Motor neuron (in vitro differentiated cells): ENCODE data around the gene NPY. TPM values are rescaled to one million over a fixed set of nuclear protein-coding genes. Genes with fewer than 3 reads are reported as not detected.

Source experiments
- ATAC-seq, 8 experiments: fragments of 200-7000 bp; cut with Tn5 transposase; replicated peaks in 6 of 8; 2 replicates each; pipeline ENCODE4 v1.8.0; 2021; ENCODE audit warnings: mild to moderate bottlenecking in 8 of 8, moderate library complexity in 8 of 8
- H3K27ac ChIP-seq, 2 donors: fragments of 250-450 bp; sonication (Bioruptor Pico); 2 replicates each; pipeline ENCODE4 v1.9.0; 2021; ENCODE audit warnings: antibody characterized with exemption in 2 of 2, mild to moderate bottlenecking in 2 of 2, moderate library complexity in 1 of 2
- H3K4me1 ChIP-seq, 2 donors: fragments of 250-450 bp; sonication (Bioruptor Pico); replicated peaks in 1 of 2; 2 replicates each; pipeline ENCODE4 v1.6.1; 2021; ENCODE audit warnings: antibody characterized with exemption in 2 of 2, mild to moderate bottlenecking in 2 of 2, moderate library complexity in 1 of 2
- H3K4me3 ChIP-seq, 5 donors: fragments of 250-450 bp; sonication (Bioruptor Pico); 2 replicates each; pipeline ENCODE4 v1.9.0; 2021; ENCODE audit warnings: antibody characterized with exemption in 5 of 5, mild to moderate bottlenecking in 5 of 5, moderate library complexity in 4 of 5
- whole genome bisulfite sequencing, 10 experiments: fragments of 450-650 bp; shearing (Covaris generic); methylation state at CpG; one replicate each; pipeline ENCODE4 v1.0.0; 2022; 5-methylcytosine and 5-hydroxymethylcytosine counted together
- in situ Hi-C, 9 experiments: fragments of 400-800 bp; cut with MboI; loops; one replicate each; pipeline ENCODE4 v1.15.0; 2021; ENCODE audit warnings: low sequenced_read_pairs in 9 of 9, low pct_unique_long_range_greater_than_20kb in 2 of 9; ENCODE audit not compliant: unreplicated experiment in 9 of 9
- total RNA-seq, 8 experiments: library from RNA; unstranded; fragments of 300-600 nt; gene quantifications; 2 replicates each; pipeline versions ENCODE4 v1.2.3 to v1.2.4, GENCODE V29; 2022

Gene NPY
- total RNA-seq, 8 experiments from 2014 or later = 0.54 to 5.4 (median 0.90) TPM; not detected in 5

DNA sequence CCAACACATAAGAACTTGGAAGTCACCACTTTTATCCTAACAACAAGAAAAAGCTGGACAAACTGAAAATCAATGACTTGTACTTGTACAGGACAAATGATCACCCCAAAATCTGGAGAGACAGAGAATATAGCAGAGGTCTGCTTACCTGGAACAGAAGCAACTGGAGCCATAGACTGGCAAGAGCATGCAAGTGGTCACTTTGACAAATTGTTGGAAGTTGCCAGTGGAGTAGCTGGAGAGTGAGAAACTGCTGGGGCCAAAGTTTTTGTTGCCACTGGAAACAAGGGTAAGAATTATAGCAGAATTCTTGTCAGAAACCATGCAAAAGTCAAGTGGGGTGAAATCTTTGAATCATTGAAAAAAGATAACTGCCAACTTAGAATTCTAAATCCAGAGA is 35.2 kb downstream of the NPY start:
- in situ Hi-C loops = loop anchor here in 1 of 9 experiments (25.0 kb wide), 1 partner anchor 343 kb away; no protein-coding TSS in a partner anchor
- H3K4me3 ChIP-seq = no peak overlapping the region

GRCh38 chr7:24323961-24324480 is 40.0 kb downstream of the NPY start:
- Histone ChIP-seq H3K4me1 (peaks cover 0 to 4% of the 10 kb centered on the region in 2 donors), H3K4me3 (no peak overlapping the region), H3K27ac (no peak overlapping the region)
- in situ Hi-C loops = loop anchor here in 1 of 9 experiments (25.0 kb wide), 1 partner anchor 338 kb away; no protein-coding TSS in a partner anchor
- ATAC-seq = no peak
- WGBS, 10 experiments = 0 to 94% (median 76%) methylated on average over 1 to 3 of the region's 3 CpGs

More for the DNA sequence above, 35.2 kb downstream of the NPY start:
- Histone ChIP-seq H3K27ac (no peak overlapping the region), H3K4me1 (no peaks in the 10 kb centered on the region)
- no peak for ATAC-seq

DNA sequence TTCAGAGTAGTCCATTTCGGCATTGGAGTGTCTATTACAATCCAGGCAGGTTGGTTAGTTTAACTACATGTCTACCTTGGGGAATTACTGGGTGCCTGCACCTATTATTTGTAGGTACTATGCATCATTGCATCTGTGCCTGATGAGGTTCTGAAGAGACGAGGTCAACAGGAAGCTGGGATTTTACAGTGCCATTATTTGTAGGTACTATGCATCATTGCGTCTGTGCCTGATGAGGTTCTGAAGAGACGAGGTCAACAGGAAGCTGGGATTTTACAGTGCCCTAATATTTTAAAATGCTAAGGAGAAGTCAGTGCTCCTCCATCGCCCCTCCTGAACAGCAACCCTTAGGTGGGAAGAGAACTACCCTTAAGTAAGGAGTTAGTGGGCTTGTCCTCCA is 41.7 kb downstream of the NPY start:
- Histone ChIP-seq H3K27ac (no peak overlapping the region), H3K4me3 (no peak overlapping the region), H3K4me1 (peaks cover 0 to 4% of the 10 kb centered on the region in 2 donors)
- WGBS, 10 experiments = 34 to 100% (median 89%) methylated on average over 1 to 5 of the region's 5 CpGs; no CpG with 5 or more reads in 5 of the 10 experiments
- no peak for ATAC-seq
- in situ Hi-C loops = no loop called here

- ATAC-seq = peak in 6 of 8 experiments; percentile 21 to 35 (median 30)
- H3K4me1 ChIP-seq = peaks cover 0 to 4% of the 10 kb centered on the region in 2 donors
- 15 to 97% (median 80%) methylated on average over 2 to 5 of the region's 5 CpGs; no CpG with 5 or more reads in 1 of the 10 experiments for WGBS, 10 experiments
- in situ Hi-C loops = no loop called here
- no peak overlapping the region for H3K27ac ChIP-seq
- no peak overlapping the region for H3K4me3 ChIP-seq
Observed at GRCh38 chr7:24328050-24328449, 44.1 kb downstream of the NPY start.

GRCh38 chr7:24328894-24329293 is 44.9 kb downstream of the NPY start:
- no peak overlapping the region for H3K27ac ChIP-seq
- 0 to 100% (median 86%) methylated on average over 1 to 2 of the region's 2 CpGs; no CpG with 5 or more reads in 1 of the 10 experiments for WGBS, 10 experiments
- ATAC-seq = peak in 3 of 8 experiments; percentile 98 to 99 (median 98)
- H3K4me1 ChIP-seq = peaks cover 0 to 4% of the 10 kb centered on the region in 2 donors
- in situ Hi-C loops = no loop called here
- no peak overlapping the region for H3K4me3 ChIP-seq

DNA sequence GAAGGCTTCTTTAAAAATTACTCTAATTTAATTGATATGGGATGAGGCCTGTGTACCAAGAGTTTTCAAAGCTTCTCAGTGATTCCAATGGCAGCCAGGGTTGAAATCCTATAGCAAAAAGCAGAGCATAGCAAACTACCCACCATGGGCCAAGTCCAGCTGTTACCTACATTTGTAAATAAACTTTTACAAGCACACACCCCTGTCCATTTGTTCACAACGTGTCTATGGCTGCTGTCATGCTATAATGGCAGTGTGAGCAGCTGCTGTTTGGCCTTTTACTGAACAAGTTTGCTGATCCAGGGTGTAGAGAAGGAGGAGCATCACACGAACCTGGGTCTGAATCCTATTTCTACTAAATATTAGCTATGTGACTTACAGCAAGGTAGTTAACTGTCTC is 50.0 kb downstream of the NPY start:
- in situ Hi-C loops = no loop called here
- 0 to 90% (median 13%) methylated on average over 1 to 2 of the region's 2 CpGs; no CpG with 5 or more reads in 5 of the 10 experiments for WGBS, 10 experiments
- H3K27ac ChIP-seq = no peak overlapping the region
- no peak overlapping the region for H3K4me3 ChIP-seq
- ATAC-seq = no peak
- peaks cover 12 to 14% of the 10 kb centered on the region in 2 donors for H3K4me1 ChIP-seq

DNA sequence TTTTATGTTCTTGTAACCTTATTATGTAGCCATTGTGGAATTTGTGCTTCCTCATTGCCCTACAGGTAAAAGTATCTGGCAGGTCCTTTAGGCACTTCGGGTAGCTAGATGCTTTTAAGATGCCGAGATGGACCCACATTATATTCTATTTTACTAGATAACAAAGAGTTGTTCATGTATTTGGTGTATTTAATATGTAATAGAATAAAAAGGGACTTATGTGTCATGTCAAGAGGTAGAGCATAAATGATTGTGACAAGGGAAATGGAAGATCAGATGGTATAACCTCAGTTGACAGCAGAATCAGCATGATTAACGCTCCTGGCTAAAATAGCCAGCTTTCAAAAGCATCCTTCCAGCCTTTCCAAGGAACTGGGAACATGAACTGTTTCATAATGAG is 50.6 kb downstream of the NPY start:
- no peak overlapping the region for H3K4me3 ChIP-seq
- in situ Hi-C loops = no loop called here
- H3K27ac ChIP-seq = no peak overlapping the region
- 19 to 100% (median 94%) methylated on average over 1 to 3 of the region's 3 CpGs; no CpG with 5 or more reads in 1 of the 10 experiments for WGBS, 10 experiments
- no peak for ATAC-seq
- H3K4me1 ChIP-seq = peaks cover 12 to 14% of the 10 kb centered on the region in 2 donors

DNA sequence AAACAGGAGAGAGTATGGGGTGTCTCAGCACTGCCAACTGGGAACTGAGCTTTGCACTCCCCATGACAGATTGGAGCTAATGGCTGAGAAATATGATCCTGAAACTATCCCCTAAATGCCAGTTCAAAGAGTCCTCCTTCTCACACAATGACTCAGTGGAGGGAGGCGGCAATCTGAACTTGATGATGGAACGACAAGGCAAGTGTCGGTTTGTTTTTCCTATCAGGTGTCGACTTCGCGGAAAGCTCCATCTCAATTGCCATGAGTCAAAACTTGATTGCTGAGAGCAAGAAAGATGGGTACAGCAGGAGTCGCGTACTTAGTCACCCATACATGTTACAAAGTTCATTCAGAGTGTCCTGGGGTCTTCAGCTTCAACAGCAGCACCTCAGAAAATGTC is 52.5 kb downstream of the NPY start:
- H3K4me3 ChIP-seq = no peak overlapping the region
- in situ Hi-C loops = no loop called here
- no peak overlapping the region for H3K27ac ChIP-seq
- ATAC-seq = peak in 3 of 8 experiments; percentile 12 to 34 (median 29)
- 0 to 59% (median 36%) methylated on average over 2 to 5 of the region's 8 CpGs; no CpG with 5 or more reads in 3 of the 10 experiments for WGBS, 10 experiments
- H3K4me1 ChIP-seq = peaks cover 12 to 14% of the 10 kb centered on the region in 2 donors

DNA sequence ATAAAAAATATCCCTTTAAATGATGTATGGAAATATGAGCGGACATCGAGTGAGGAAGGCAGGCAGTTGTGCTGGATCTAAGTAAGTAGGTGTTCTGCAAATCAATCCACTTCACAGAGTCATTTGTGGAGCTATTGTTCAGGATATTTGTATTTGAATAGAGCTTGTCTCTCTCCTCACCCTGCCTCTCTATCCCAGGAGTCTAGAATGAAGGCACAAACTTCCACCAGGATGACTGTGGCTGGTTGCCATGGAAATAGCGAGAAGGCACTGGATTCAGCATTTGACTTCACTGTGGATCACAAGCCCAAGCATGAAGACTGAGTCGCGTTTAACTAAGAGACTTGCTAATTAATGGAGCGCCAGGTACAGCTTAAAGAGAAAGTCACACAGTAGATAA is 53.2 kb downstream of the NPY start:
- peaks cover 12 to 17% of the 10 kb centered on the region in 2 donors for H3K4me1 ChIP-seq
- WGBS, 10 experiments = 3 to 83% (median 6%) methylated on average over 2 to 6 of the region's 6 CpGs; no CpG with 5 or more reads in 2 of the 10 experiments
- H3K4me3 ChIP-seq = peak overlapping the region in 1 of 5 donors; percentile 14
- ATAC-seq = peak in 5 of 8 experiments; percentile 93 to 96 (median 94)
- in situ Hi-C loops = no loop called here
- H3K27ac ChIP-seq = no peak overlapping the region

GRCh38 chr7:24339575-24339974 is 55.6 kb downstream of the NPY start:
- Histone ChIP-seq H3K4me1 (peaks cover 12 to 22% of the 10 kb centered on the region in 2 donors), H3K27ac (no peak overlapping the region), H3K4me3 (no peak overlapping the region)
- WGBS, 10 experiments = 0 to 100% (median 80%) methylated on average over 2 to 5 of the region's 5 CpGs; no CpG with 5 or more reads in 2 of the 10 experiments
- in situ Hi-C loops = no loop called here
- no peak for ATAC-seq

DNA sequence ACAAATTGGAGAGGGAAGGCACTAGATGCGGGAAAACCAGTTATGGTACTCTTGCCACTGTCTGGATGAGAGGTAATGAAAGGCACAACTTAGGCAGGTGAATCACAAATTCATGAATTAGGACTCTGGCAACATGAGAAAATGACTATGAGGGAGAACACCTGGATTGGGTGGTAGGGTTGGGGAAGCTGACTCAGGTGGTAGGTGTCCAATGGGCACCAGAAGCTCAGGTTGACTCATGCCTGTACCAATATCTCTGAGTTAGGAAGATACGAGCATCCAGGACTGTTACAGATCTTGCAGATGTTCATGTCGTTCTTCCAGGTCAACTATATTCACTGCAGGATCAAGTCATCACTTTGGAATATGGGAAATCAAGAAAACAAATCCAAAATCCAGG is 56.7 kb downstream of the NPY start:
- in situ Hi-C loops = no loop called here
- H3K27ac ChIP-seq = no peak overlapping the region
- peaks cover 12 to 22% of the 10 kb centered on the region in 2 donors for H3K4me1 ChIP-seq
- ATAC-seq = no peak
- 8 to 100% (median 90%) methylated on average over 1 to 3 of the region's 3 CpGs; no CpG with 5 or more reads in 2 of the 10 experiments for WGBS, 10 experiments
- no peak overlapping the region for H3K4me3 ChIP-seq
